H1 (cell line): ENCODE measurements around the gene ZNF556. TPM values are rescaled to one million over a fixed set of nuclear protein-coding genes. Genes with fewer than 3 reads are reported as not detected.

Source experiments
- CTCF ChIA-PET: fragments of 300-600 bp; sonication (Branson Sonifier 250); formaldehyde crosslinking; loops from one replicate; lab custom pipeline; 2021; ENCODE audit not compliant: partially characterized antibody; lab: Charles Lee
- POLR2A ChIA-PET: fragments of 300-600 bp; sonication (Branson Sonifier 250); formaldehyde crosslinking; loops from one replicate; lab custom pipeline; 2021; ENCODE audit warnings: inconsistent platforms; ENCODE audit not compliant: partially characterized antibody; lab: Charles Lee
- DNase-seq, 2 experiments: peaks; one replicate each; pipeline versions ENCODE4 v3.0.0 to v3.0.0-alpha.2; 2010 to 2022; ENCODE audit warnings: low spot score in 2 of 2, low read depth in 1 of 2, mixed read lengths in 1 of 2
- FAIRE-seq: peaks from 2 replicates; lab custom pipeline; 2011; peaks lifted over from hg19 to GRCh38; lab: Jason Lieb, UNC
- H2AFZ ChIP-seq: 2 replicates; pipeline ENCODE4 v1.8.1; 2012; ENCODE audit warnings: low read length, inconsistent platforms
- H2AK5ac ChIP-seq: 2 replicates; pipeline ENCODE4 v1.6.1; 2013; ENCODE audit warnings: low read depth, low read length
- H2BK120ac ChIP-seq: replicated peaks from 2 replicates; pipeline ENCODE3; 2013; ENCODE audit warnings: low read depth, low read length, inconsistent platforms
- H2BK12ac ChIP-seq: 2 replicates; pipeline ENCODE4 v1.6.1; 2013; ENCODE audit warnings: low read depth, low read length
- H2BK15ac ChIP-seq: 2 replicates; pipeline ENCODE4 v1.6.1; 2013; ENCODE audit warnings: low read length
- H2BK20ac ChIP-seq: 2 replicates; pipeline ENCODE4 v1.6.1; 2013; ENCODE audit warnings: low read length
- H2BK5ac ChIP-seq: 2 replicates; pipeline ENCODE4 v1.6.1; 2013; ENCODE audit warnings: low read depth, low read length
- H3K14ac ChIP-seq: 2 replicates; pipeline ENCODE4 v1.6.1; 2013; ENCODE audit warnings: inconsistent platforms; ENCODE audit not compliant: insufficient read length
- H3K18ac ChIP-seq: 2 replicates; pipeline ENCODE4 v1.6.1; 2013; ENCODE audit warnings: low read length; ENCODE audit errors: extremely low read depth
- H3K23ac ChIP-seq: 2 replicates; pipeline ENCODE4 v1.6.1; 2013; ENCODE audit warnings: inconsistent platforms; ENCODE audit not compliant: insufficient read length
- H3K23me2 ChIP-seq: 2 replicates; pipeline ENCODE4 v1.6.1; 2013; ENCODE audit warnings: low read depth, low read length
- H3K27ac ChIP-seq: 2 replicates; pipeline ENCODE4 v1.6.1; 2011; ENCODE audit warnings: low read depth, low read length, inconsistent platforms
- H3K27me3 ChIP-seq, 4 experiments: replicated peaks in 1 of 4; 1 replicate in 1 of 4; 2 replicates in 3 of 4; pipeline versions ENCODE4 v1.6.1 to v1.8.1; 2011 to 2013; ENCODE audit warnings: low read length in 3 of 4, mild to moderate bottlenecking in 3 of 4, inconsistent platforms in 2 of 4, mixed read lengths in 2 of 4, moderate library complexity in 1 of 4; ENCODE audit not compliant: control insufficient read depth in 3 of 4, insufficient read depth in 3 of 4; ENCODE audit errors: extremely low read depth in 1 of 4
- H3K36me3 ChIP-seq, 4 experiments: 2 replicates each; pipeline versions ENCODE4 v1.6.1 to v1.8.1; 2011 to 2013; ENCODE audit warnings: mild to moderate bottlenecking in 4 of 4, low read length in 3 of 4, moderate library complexity in 2 of 4, control low read depth in 1 of 4, inconsistent platforms in 1 of 4; ENCODE audit not compliant: insufficient read depth in 4 of 4, control insufficient read depth in 2 of 4
- H3K4ac ChIP-seq: replicated peaks from 2 replicates; pipeline ENCODE3; 2013; ENCODE audit warnings: low read length, low read depth, mixed read lengths, inconsistent platforms; ENCODE audit not compliant: insufficient read length
- H3K4me1 ChIP-seq, 4 experiments: replicated peaks in 1 of 4; 1 replicate in 1 of 4; 2 replicates in 3 of 4; pipeline versions ENCODE4 v1.6.1 to v1.8.1; 2011 to 2013; ENCODE audit warnings: low read length in 3 of 4, inconsistent platforms in 2 of 4, mixed read lengths in 1 of 4; ENCODE audit not compliant: insufficient read depth in 4 of 4, control insufficient read depth in 3 of 4
- H3K4me2 ChIP-seq, 2 experiments: 2 replicates each; pipeline versions ENCODE4 v1.6.1 to v1.8.1; 2011 to 2013; ENCODE audit warnings: low read depth in 2 of 2, low read length in 2 of 2, control low read depth in 1 of 2, inconsistent platforms in 1 of 2, mild to moderate bottlenecking in 1 of 2; ENCODE audit not compliant: insufficient read depth in 1 of 2
- H3K4me3 ChIP-seq, 4 experiments: fragments of 200-600, 300-600 bp in 1 of 4; sonication (generic), shearing (Covaris generic), sonication (Bioruptor Twin) in 1 of 4; 2 replicates each; pipeline versions ENCODE4 v1.5.1 to v1.8.1; 2011 to 2016; ENCODE audit warnings: low read length in 4 of 4, low read depth in 3 of 4, control low read depth in 2 of 4, inconsistent platforms in 2 of 4, mild to moderate bottlenecking in 2 of 4, mixed read lengths in 1 of 4, moderate library complexity in 1 of 4; ENCODE audit not compliant: insufficient read depth in 2 of 4; ENCODE audit errors: extremely low read depth in 1 of 4
- H3K56ac ChIP-seq: replicated peaks from 2 replicates; pipeline ENCODE3; 2013; ENCODE audit warnings: low read depth, mild to moderate bottlenecking, mixed read lengths, low read length, inconsistent platforms; ENCODE audit not compliant: insufficient read length
- H3K79me1 ChIP-seq: 2 replicates; pipeline ENCODE4 v1.6.1; 2013; ENCODE audit warnings: low read depth, low read length, control low read depth
- H3K79me2 ChIP-seq, 2 experiments: 2 replicates each; pipeline versions ENCODE4 v1.6.1 to v1.8.1; 2012 to 2013; ENCODE audit warnings: low read length in 2 of 2, mild to moderate bottlenecking in 2 of 2, inconsistent platforms in 1 of 2; ENCODE audit not compliant: insufficient read depth in 2 of 2, control insufficient read depth in 1 of 2
- H3K9ac ChIP-seq, 4 experiments: replicated peaks in 1 of 4; 1 replicate in 1 of 4; 2 replicates in 3 of 4; pipeline versions ENCODE4 v1.6.1 to v1.8.1; 2011 to 2013; ENCODE audit warnings: low read depth in 3 of 4, low read length in 3 of 4, control low read depth in 2 of 4, mild to moderate bottlenecking in 2 of 4, moderate library complexity in 2 of 4, inconsistent platforms in 1 of 4; ENCODE audit errors: extremely low read depth in 1 of 4
- H3K9me3 ChIP-seq, 2 experiments: 2 replicates each; pipeline versions ENCODE4 v1.6.1 to v1.8.1; 2012 to 2013; ENCODE audit warnings: mild to moderate bottlenecking in 2 of 2, moderate library complexity in 2 of 2, control low read depth in 1 of 2, inconsistent platforms in 1 of 2, low read depth in 1 of 2, low read length in 1 of 2, mixed read lengths in 1 of 2; ENCODE audit not compliant: insufficient read depth in 2 of 2
- H4K20me1 ChIP-seq, 2 experiments: replicated peaks in 1 of 2; 2 replicates each; pipeline versions ENCODE3 to v1.8.1; 2011 to 2013; ENCODE audit warnings: inconsistent platforms in 2 of 2, low read length in 2 of 2, mild to moderate bottlenecking in 1 of 2; ENCODE audit not compliant: insufficient read depth in 2 of 2, control insufficient read depth in 1 of 2
- H4K5ac ChIP-seq: 2 replicates; pipeline ENCODE4 v1.6.1; 2013; ENCODE audit warnings: low read length, low read depth, mixed read lengths, inconsistent platforms; ENCODE audit not compliant: insufficient read length
- H4K8ac ChIP-seq: 2 replicates; pipeline ENCODE4 v1.8.0; 2013; ENCODE audit warnings: mild to moderate bottlenecking, moderate library complexity, low read length, inconsistent platforms; ENCODE audit not compliant: insufficient read depth; ENCODE audit errors: extremely low read depth
- H4K91ac ChIP-seq: replicated peaks from 2 replicates; pipeline ENCODE3; 2013; ENCODE audit warnings: low read length, mixed read lengths, inconsistent platforms; ENCODE audit not compliant: insufficient read length
- CREB1 ChIP-seq: IDR thresholded peaks from 2 replicates; pipeline ENCODE4 v1.6.1; 2012; ENCODE audit warnings: inconsistent platforms
- KDM4A ChIP-seq: IDR thresholded peaks from one replicate; pipeline ENCODE4 v1.7.1; 2012; ENCODE audit warnings: low read depth, mild to moderate bottlenecking, moderate library complexity, low read length, inconsistent platforms; ENCODE audit not compliant: severe bottlenecking
- SIN3A ChIP-seq, 2 experiments: IDR thresholded peaks in 1 of 2; conservative IDR thresholded peaks in 1 of 2; 2 replicates each; pipeline ENCODE4 v1.6.1; 2011 to 2012; ENCODE audit warnings: low read length in 2 of 2, improper control_type of control experiment in 1 of 2, low read depth in 1 of 2, mild to moderate bottlenecking in 1 of 2
- ZNF274 ChIP-seq: IDR thresholded peaks from 2 replicates; pipeline ENCODE4 v1.7.0; 2012; ENCODE audit warnings: low read length, borderline replicate concordance; ENCODE audit errors: extremely low read depth
- WGBS, 2 experiments: shearing (Covaris generic) in 1 of 2; methylation state at CpG; one replicate each; pipeline versions ENCODE4 v1.1.6 to v1.1.7; 2013 to 2015; ENCODE audit warnings: low lambda C conversion rate in 2 of 2, mixed read lengths in 2 of 2, inconsistent platforms in 1 of 2, low coverage in 1 of 2, missing lambda C conversion rate in 1 of 2; ENCODE audit not compliant: insufficient replicate concordance in 2 of 2, insufficient coverage in 1 of 2, insufficient read length in 1 of 2; ENCODE audit errors: extremely low coverage in 1 of 2, missing lambda C conversion rate in 1 of 2; 5-methylcytosine and 5-hydroxymethylcytosine counted together
- polyA plus RNA-seq, 7 experiments: library from polyadenylated mRNA; depleted of rRNA in 3 of 7; stranded (reverse) in 5 of 7; unstranded in 2 of 7; fragments of >200 nt in 5 of 7; fragments of 200-250 nt in 2 of 7; gene quantifications; 1 replicate in 5 of 7; 2 replicates in 1 of 7; 4 replicates in 1 of 7; pipeline versions ENCODE4 v1.2.1 to v1.2.3, GENCODE V29; 2011 to 2013; ENCODE audit warnings: missing spikeins in 2 of 7, mixed read lengths in 2 of 7
- total RNA-seq: library from RNA; stranded (reverse); fragmentation: NEBNext Ultra II Directional; extraction: Animal tissue kit (Norgen Biotek cat#: 25700); gene quantifications from 2 replicates; pipeline ENCODE4 v1.2.1, GENCODE V29; 2021

The ZNF556 gene
- total and polyA plus RNA-seq, 2 of the 8 experiments (the other 6 are each of a cell fraction or from before 2014, with no cell fraction given), result not detected

GRCh38 chr19:2820112-2820702 lies 46.9 kb upstream of the ZNF556 start:
- Histone ChIP-seq H3K27me3 (no peaks in the 10 kb centered on the region), H4K20me1 (no peaks in the 10 kb centered on the region), H4K8ac (peak overlapping the region; percentile 19), H3K4ac (no peak overlapping the region), H3K18ac (no peak overlapping the region; the same call in 1 of the 2 replicates), H2BK120ac (no peak overlapping the region), H3K23me2 (peaks cover 4% of the 10 kb centered on the region; the same call in 1 of the 2 replicates), H3K27ac (no peak overlapping the region), H2BK15ac (no peak overlapping the region), H3K79me1 (no peaks in the 10 kb centered on the region), H3K79me2 (no peaks in the 10 kb centered on the region), H3K9me3 (no peaks in the 10 kb centered on the region), H3K4me3 (peak overlapping the region; percentile 64 to 78 (median 73)), H4K91ac (no peak overlapping the region), H2BK12ac (no peak overlapping the region), H3K4me2 (peak overlapping the region; percentile 74 to 93), H3K36me3 (no peaks in the 10 kb centered on the region; a peak in 1 of 8 replicates), H2AFZ (peak overlapping the region; percentile 25), H3K9ac (peak overlapping the region in 2 of 4 experiments; percentile 58 to 82; a peak in 4 of 7 replicates), H2AK5ac (no peak overlapping the region), H3K4me1 (no peaks in the 10 kb centered on the region), H3K56ac (no peak overlapping the region), H2BK5ac (no peak overlapping the region), H3K23ac (no peak overlapping the region), H4K5ac (no peak overlapping the region), H2BK20ac (no peak overlapping the region), H3K14ac (no peak overlapping the region)
- DNase-seq (no peak), FAIRE-seq (no peak)
- WGBS, 2 experiments, result 7% methylated on average over 29 of the region's 36 CpGs; no CpG with 5 or more reads in 1 of the 2 experiments
- POLR2A ChIA-PET, result interaction anchor here (0.9 to 1.2 kb wide), 2 partner anchors 16 to 29 kb away, joined by 3 read pairs; no protein-coding TSS in a partner anchor
- TF ChIP-seq SIN3A (conservative IDR thresholded peaks at IDR 0.05 in 1 of 2, IDR thresholded peaks at IDR 0.05 in 1 of 2; ENCODE audit: low read depth in 1 of 2, low read length in 2 of 2) (peak in 1 of 2 experiments; percentile 8; a peak in 1 of 4 replicates), KDM4A (peak; percentile 64), ZNF274 (no peak), CREB1 (no peak)
- CTCF ChIA-PET, result interaction anchor here (0.8 to 1.8 kb wide), 5 partner anchors 18 to 158 kb away, joined by 3 to 8 read pairs (median 4); no protein-coding TSS in a partner anchor
